ENCODE results near the gene GRM8. TPM values are rescaled to one million over a fixed set of nuclear protein-coding genes. Genes with fewer than 3 reads are reported as not detected.

Gene GRM8
- total and polyA plus RNA-seq, 9 of the 15 experiments (the other 6 are each of a cell fraction or from before 2014, with no cell fraction given) = 0.13 TPM; not detected in 7

- POLR2A ChIA-PET = no interaction called here
- intact Hi-C loops (cut with micrococcal nuclease) = no loop called here
Measured at GRCh38 chr7:126948664-126949063, 304.1 kb downstream of the GRM8 start.

GRCh38 chr7:126940723-126941307 lies 311.9 kb downstream of the GRM8 start:
- Histone ChIP-seq H3K9me1 (ENCODE audit: control insufficient read depth, insufficient read depth, low read length) (no peaks in the 10 kb centered on the region), H3K4me2 (ENCODE audit: insufficient read depth, low read length) (no peak overlapping the region), H4K20me1 (replicated peaks; ENCODE audit: control insufficient read depth, insufficient read depth, low read length) (no peaks in the 10 kb centered on the region), H3K4me3 (no peak overlapping the region), H3K4me1 (replicated peaks in 1 of 2; ENCODE audit: control insufficient read depth in 2 of 2, insufficient read depth in 2 of 2, low read length in 2 of 2) (no peaks in the 10 kb centered on the region), H3K79me2 (ENCODE audit: control insufficient read depth, insufficient read depth, low read length) (no peaks in the 10 kb centered on the region), H3K9ac (ENCODE audit: insufficient read depth in 1 of 2, low read depth in 2 of 2, low read length in 2 of 2) (no peak overlapping the region), H3K27ac (ENCODE audit: extremely low read depth, low read depth, low read length) (no peak overlapping the region), H3K36me3 (ENCODE audit: control insufficient read depth, insufficient read depth, low read length) (no peaks in the 10 kb centered on the region), H3K9me3 (replicated peaks; ENCODE audit: control insufficient read depth, insufficient read depth, low read depth, low read length) (no peaks in the 10 kb centered on the region; the same call in 1 of the 2 replicates), H3K27me3 (ENCODE audit: control insufficient read depth in 2 of 2, insufficient read depth in 2 of 2, low read length in 2 of 2) (no peaks in the 10 kb centered on the region), H2AFZ (ENCODE audit: low read depth, low read length) (no peak overlapping the region)
- no peak for ATAC-seq
- WGBS (ENCODE audit: insufficient coverage, low coverage, missing lambda C conversion rate) = 0% methylated on average over 4 of the region's 4 CpGs
- ChIA-PET POLR2A (no interaction called here), CTCF (ENCODE audit: low intra/inter-chr PET ratio) (no interaction called here)
- no TSS peak for BruUV-seq (replicated peaks)
- no peak for TF ChIP-seq EP400 (IDR thresholded peaks at IDR 0.05)
- TF ChIP-seq PCBP1 (IDR thresholded peaks at IDR 0.05; ENCODE audit: low read depth, low read length, poor library complexity, severe bottlenecking) = no peak
- no peak for TF ChIP-seq NFE2L1 (tag; IDR thresholded peaks at IDR 0.05; ENCODE audit: borderline replicate concordance, low read depth)
- TF ChIP-seq TRIM28 (IDR thresholded peaks at IDR 0.05) = no peak
- no peak for TF ChIP-seq ZFP30 (CRISPR knock-in tag; IDR thresholded peaks at IDR 0.05; ENCODE audit: borderline replicate concordance)
- TF ChIP-seq ZNF589 (CRISPR knock-in tag; IDR thresholded peaks at IDR 0.05; ENCODE audit: low read depth) = no peak
- TF ChIP-seq NCOA2 (IDR thresholded peaks at IDR 0.05; ENCODE audit: partially characterized antibody in 2 of 2) = no peak
- no peak for TF ChIP-seq SIRT6 (IDR thresholded peaks at IDR 0.05; ENCODE audit: low read depth, low read length)
- FAIRE-seq = no peak
- DNase-seq (ENCODE audit: extremely low read depth in 1 of 4, low spot score in 3 of 4) = no peak
- in situ Hi-C loops (cut with MboI) (no loop called here), intact Hi-C loops (cut with micrococcal nuclease) (no loop called here)

More at GRCh38 chr7:126948664-126949063, 304.1 kb downstream of the GRM8 start:
- DNase-seq (ENCODE audit: extremely low read depth in 1 of 4, low spot score in 3 of 4) (no peak), ATAC-seq (no peak), FAIRE-seq (no peak)
- 0 out of 2 replicates have a peak, but pooled peaks cover 1% of the 10 kb centered on the region for H3K9me3 ChIP-seq (replicated peaks; ENCODE audit: control insufficient read depth, insufficient read depth, low read depth, low read length)
- no peaks in the 10 kb centered on the region for H3K27me3 ChIP-seq (ENCODE audit: control insufficient read depth in 2 of 2, insufficient read depth in 2 of 2, low read length in 2 of 2)
- no peak overlapping the region for H3K4me3 ChIP-seq
- no peak overlapping the region for H2AFZ ChIP-seq (ENCODE audit: low read depth, low read length)
- H3K79me2 ChIP-seq (ENCODE audit: control insufficient read depth, insufficient read depth, low read length) = no peaks in the 10 kb centered on the region
- no peak overlapping the region for H3K4me2 ChIP-seq (ENCODE audit: insufficient read depth, low read length)
- BruUV-seq (replicated peaks) = no TSS peak
- H3K9me1 ChIP-seq (ENCODE audit: control insufficient read depth, insufficient read depth, low read length) = no peaks in the 10 kb centered on the region
- CTCF ChIA-PET (ENCODE audit: low intra/inter-chr PET ratio) = no interaction called here
- no peaks in the 10 kb centered on the region for H4K20me1 ChIP-seq (replicated peaks; ENCODE audit: control insufficient read depth, insufficient read depth, low read length)
- whole genome bisulfite sequencing (ENCODE audit: insufficient coverage, low coverage, missing lambda C conversion rate) = 1% methylated on average over 4 of the region's 4 CpGs
- no peaks in the 10 kb centered on the region for H3K4me1 ChIP-seq (replicated peaks in 1 of 2; ENCODE audit: control insufficient read depth in 2 of 2, insufficient read depth in 2 of 2, low read length in 2 of 2)
- in situ Hi-C loops (cut with MboI) = no loop called here
- no peaks in the 10 kb centered on the region for H3K36me3 ChIP-seq (ENCODE audit: control insufficient read depth, insufficient read depth, low read length)
- no peak overlapping the region for H3K9ac ChIP-seq (ENCODE audit: insufficient read depth in 1 of 2, low read depth in 2 of 2, low read length in 2 of 2)
- no peak overlapping the region for H3K27ac ChIP-seq (ENCODE audit: extremely low read depth, low read depth, low read length)
- TF ChIP-seq HMG20B (CRISPR knock-in tag; IDR thresholded peaks at IDR 0.05) = no peak
- no peak for TF ChIP-seq EP300 (IDR thresholded peaks at IDR 0.05; ENCODE audit: low read length)
- no peak for TF ChIP-seq POLR2G (IDR thresholded peaks at IDR 0.05; ENCODE audit: low read depth, low read length)

Data from K562 (cell line).